NB4 (cell line): ENCODE measurements around the gene RUFY4.

Experiments
- POLR2A ChIP-seq: IDR thresholded peaks from 2 replicates; pipeline ENCODE4 v1.6.1; 2011; ENCODE audit warnings: mild to moderate bottlenecking; ENCODE audit not compliant: insufficient read length; ENCODE audit errors: extremely low read depth
- TF ChIP-seq, protein P1 (sequence below): IDR thresholded peaks from one replicate; pipeline ENCODE4 v1.5.1; 2012; ENCODE audit warnings: low read depth, low read length
- TF ChIP-seq, protein P2 (sequence below): IDR thresholded peaks from 2 replicates; pipeline ENCODE4 v1.6.1; 2011; ENCODE audit warnings: low read depth, low read length

DNA sequence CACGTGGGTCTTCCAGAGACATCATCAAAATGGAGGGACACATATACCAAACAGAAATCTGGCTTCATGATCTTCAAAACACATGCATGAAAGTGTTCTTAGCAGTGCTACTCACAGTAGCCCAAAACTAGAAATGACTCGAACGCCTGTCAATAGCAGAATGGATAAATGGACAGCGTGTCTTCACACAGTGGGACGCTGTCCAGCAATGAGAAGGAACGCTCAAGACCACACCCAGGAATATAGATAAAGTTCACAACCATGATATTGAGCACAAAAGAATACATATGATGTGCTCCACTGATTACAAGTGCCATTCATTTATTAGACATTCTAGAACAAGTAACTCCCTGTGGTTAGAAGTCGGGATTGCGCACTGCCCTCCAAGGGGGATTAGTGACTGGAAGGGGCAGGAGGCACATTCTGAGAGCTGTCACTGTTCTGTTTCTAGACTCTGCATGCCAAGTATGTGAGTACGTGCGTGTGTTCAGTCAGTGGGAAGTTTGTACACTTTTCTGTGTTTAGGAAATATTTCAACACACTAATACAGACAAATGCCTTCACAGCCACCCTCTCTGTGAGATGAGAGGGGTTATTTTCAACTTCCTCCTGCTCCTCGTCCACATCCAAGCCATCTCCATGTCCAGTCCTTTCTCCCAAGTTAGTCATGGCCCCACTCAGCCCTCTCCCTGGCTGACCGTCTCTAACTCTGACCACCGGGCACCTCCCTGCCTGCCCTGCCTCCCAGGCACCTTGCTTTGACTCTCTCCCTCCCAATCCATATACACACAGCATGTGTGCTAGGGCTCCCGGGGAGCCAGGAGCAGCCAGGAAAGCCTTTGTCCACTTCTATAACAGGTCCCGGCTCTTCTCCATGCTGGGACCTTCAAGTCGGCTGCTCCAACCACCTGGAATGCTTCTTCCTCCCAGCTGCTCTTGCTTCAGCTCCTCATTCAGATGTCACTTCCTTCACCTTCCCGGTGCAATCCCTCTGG lies 39.4 kb upstream of the RUFY4 start:
- TF ChIP-seq, protein P1, sequence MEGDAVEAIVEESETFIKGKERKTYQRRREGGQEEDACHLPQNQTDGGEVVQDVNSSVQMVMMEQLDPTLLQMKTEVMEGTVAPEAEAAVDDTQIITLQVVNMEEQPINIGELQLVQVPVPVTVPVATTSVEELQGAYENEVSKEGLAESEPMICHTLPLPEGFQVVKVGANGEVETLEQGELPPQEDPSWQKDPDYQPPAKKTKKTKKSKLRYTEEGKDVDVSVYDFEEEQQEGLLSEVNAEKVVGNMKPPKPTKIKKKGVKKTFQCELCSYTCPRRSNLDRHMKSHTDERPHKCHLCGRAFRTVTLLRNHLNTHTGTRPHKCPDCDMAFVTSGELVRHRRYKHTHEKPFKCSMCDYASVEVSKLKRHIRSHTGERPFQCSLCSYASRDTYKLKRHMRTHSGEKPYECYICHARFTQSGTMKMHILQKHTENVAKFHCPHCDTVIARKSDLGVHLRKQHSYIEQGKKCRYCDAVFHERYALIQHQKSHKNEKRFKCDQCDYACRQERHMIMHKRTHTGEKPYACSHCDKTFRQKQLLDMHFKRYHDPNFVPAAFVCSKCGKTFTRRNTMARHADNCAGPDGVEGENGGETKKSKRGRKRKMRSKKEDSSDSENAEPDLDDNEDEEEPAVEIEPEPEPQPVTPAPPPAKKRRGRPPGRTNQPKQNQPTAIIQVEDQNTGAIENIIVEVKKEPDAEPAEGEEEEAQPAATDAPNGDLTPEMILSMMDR: no peak
- TF ChIP-seq, protein P2, sequence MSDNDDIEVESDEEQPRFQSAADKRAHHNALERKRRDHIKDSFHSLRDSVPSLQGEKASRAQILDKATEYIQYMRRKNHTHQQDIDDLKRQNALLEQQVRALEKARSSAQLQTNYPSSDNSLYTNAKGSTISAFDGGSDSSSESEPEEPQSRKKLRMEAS: no peak
- TF ChIP-seq POLR2A: no peak
